HG02588 (cell line): ENCODE measurements around the gene CREB3L2.
"Not testable (repeated sequence)": the region's sequence is repeated elsewhere in the genome, so short reads cannot be mapped to it uniquely, and the experiment has no call there.

Experiments
- ATAC-seq: cut with Tn5 transposase; IDR thresholded peaks from one replicate; pipeline ENCODE4 v1.9.1; 2021; ENCODE audit warnings: mild to moderate bottlenecking, moderate library complexity; ENCODE audit not compliant: unreplicated experiment

CREB3L2 gene

DNA sequence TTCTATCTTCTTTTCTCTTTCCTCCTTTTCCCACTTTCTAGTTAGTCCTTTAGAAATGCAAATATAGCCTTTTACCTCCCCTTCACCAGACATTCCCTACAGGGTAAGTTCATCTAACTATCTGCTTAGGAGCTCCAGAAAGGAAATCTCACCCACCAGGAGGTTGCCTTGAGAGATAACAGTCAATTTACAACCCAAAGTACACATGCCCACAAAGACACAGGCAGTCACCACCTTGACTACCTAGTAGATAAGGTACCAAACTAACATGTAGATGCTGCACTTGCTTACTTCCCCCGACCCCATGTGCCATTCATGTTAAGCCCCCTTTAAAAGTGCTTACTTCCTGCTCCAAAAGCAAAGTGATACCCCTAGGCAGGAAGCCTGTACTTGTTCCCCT is 12.8 kb upstream of the CREB3L2 start:
- ATAC-seq: no peak

DNA sequence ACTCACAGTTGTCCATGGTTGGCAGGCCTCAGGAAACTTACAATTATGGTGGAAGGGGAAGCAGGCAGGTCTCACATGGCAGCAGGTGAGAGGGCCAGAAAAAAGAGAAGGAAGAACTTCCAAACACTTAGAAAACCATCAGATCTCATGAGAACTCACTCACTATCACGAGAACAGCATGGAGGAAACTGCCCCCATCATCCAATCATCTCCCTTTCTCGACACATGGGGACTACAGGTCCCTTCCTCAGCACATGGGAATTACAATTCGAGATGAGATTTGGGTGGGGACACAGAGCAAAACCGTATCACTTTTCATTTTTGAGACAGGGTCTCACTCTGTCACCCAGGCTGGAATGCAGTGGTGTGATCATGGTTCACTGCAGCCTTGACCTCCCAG is 12.3 kb upstream of the CREB3L2 start:
- ATAC-seq: not testable (repeated sequence)

DNA sequence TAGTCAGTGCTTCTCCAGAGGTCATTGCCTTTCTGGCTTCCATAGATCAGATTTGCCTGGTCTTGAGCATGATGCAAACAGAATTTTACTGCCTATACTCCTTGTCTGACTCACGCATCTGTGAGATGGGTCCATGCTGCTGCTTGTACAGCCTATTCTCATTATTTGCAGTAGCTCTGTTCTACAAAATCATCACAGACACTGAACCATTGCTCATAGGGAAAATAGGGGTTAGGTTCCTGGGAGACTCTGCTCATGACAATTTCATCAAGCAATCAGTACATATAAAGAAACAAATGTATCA is 7.4 kb upstream of the CREB3L2 start:
- ATAC-seq: no peak

DNA sequence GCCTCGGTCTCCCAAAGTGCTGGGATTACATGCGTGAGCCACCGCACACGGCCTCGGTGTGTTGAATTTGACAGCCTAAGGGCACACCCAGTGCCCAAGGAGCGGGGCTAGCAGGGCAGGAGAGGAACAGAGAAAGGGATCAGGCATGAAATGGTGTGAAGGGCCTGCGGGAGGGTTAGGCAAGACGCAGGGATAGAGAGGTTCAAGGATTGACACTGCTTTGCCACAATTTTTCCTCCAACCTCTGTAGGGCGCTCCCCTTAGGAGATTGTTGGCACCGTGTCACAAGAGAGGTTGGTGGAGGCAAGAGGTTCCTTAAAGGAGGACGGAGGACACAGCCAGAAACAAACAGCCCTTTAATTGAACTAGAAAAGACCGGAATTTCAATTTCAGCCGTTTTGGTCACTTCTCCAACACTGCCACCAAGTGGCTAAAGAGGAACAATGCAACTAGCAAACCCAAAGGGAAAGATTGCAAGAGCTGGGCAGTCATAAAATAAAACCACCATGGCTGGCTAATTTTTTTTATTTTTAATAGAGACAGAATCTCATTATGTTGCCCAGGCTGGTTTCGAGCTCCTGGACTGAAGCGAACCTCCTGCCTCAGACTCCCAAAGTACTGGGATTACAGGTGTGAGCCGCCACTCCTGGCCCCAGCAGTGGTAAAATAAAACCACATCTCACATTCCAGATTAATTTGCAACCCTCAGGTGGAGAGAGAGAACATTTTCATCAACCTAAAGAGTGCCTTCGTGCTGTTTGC is 6.9 kb upstream of the CREB3L2 start:
- ATAC-seq: no peak

DNA sequence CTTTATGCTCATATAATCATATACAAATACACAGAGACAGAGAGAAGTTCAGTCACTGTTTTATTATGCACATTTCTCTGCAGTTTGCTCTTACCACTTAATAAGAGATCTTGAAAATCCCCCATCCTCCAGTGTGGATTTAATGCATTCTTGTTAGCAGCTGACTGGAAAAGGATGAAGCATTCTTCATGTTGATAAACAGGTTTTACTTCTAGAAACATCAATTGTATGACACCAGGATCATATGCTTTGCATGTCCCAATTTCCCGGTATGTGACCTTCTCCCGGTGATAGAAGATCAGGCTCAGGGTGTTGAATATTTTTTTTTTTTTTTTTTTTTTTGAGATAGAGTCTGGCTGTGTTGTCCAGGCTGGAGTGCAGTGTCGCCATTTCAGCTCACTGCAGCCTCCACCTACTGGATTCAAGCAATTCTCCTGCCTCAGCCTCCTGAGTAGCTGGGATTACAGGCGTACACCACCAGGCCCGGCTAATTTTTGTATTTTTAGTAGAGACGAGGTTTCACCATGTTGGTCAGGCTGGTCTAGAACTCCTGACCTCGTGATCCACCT is 6.2 kb upstream of the CREB3L2 start:
- ATAC-seq: no peak

DNA sequence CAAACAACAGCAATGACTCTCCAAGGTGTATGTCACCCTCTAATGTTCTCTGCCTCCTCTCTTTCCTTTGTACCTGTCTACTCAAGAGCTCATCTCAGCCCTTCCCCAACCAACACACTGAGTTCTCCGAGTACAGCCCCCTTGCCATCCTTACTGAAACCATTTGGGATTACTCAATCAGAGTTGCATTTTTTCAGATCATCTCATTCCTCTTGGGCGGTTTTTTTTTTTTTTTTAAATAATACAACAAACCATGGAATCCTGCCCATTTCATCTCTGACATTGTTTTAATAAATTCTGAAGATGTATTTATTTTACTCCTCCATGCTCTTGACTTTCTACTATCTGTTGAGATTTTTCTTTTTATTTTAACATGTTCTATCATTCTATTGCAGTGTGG is 4.2 kb upstream of the CREB3L2 start:
- no peak for ATAC-seq

DNA sequence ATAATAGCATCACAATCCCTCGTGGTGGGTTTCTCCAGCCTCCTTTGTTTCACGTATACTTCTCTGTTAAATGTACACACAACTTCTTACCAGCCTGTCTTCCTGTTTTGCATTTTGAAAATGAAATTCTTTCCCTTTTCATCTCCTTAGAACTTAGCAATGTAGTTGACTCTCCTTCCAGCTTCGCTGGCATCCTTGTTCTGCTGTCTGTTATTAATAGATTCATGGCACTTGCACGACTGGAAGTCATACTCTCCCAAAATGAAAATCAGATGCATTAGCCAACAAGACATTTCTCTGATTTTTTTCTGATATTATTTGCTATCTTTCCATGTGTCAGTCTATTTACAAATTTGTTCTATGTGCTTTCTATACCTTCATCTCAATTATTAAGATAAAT is 3.0 kb upstream of the CREB3L2 start:
- no peak for ATAC-seq

DNA sequence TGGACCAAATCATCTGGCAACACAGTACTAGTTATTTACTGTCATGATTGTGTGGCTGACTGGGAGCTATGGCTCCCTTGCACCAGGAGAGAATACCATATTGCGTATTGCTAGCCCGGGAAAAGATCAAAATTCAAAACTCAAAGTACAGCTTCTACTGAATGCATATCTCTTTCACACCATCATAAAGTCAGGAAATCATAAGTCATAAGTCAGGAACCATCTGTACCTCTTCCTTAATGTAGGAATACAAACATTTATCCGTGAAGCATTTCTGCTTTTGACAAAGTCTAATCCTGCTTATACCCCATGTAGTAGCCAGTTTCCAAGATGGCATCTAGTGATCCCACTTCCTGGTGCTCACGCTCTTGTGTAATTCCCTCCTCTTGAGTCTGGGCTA is 2.2 kb upstream of the CREB3L2 start:
- ATAC-seq: no peak

DNA sequence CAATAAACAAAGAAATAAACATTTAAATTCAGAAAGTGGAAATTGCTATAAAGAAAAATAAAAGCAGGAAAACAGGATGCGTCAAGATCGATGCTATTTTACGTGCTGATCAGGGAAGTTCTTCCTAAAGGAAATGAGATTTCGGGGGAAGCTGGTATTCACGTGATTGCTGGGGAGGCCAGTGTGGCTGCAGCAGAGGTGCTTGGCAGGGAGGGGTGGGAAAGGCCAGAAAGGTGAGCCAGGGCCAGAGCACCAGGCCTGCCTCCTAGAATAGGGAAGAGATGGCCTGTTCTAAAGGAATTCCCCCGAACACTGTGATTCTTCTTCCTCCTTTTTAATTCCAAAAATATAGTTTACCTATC is 923 bp upstream of the CREB3L2 start:
- no peak for ATAC-seq

DNA sequence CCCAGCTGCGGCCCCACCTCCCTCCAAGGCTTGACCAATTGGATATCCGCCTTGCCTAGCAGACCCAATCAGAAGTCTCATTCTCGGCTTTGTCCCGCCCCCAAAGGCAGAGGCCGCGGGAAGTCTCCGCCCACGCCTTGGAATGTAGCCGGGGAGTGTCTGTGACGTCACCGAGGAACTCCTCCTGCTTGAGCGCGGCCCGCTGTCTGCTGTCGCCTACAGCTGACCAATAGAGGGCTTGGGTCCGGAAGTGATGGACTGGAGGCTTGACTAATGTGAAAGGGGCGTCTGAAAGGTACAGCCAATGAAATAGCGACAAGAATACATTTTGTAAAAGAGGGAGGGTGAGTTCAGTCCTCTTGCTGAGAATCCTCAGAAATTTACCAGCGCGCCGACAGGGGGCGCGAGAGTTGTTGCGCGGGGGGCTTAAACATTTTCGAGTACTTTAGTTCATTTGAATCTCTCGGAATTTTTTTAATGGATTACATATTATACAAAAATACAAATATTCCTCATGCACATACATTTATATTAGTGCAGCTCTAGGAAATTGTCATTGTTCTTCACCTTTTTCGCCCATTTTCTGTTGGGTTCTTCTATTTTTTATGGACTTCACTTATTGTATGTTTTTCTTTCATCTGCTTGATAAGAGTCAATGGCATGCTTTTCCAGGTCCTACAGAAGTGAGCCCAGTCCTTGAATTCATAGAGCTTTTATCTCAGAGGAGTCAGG is 376 bp upstream of the CREB3L2 start:
- peak; percentile 96 for ATAC-seq

DNA sequence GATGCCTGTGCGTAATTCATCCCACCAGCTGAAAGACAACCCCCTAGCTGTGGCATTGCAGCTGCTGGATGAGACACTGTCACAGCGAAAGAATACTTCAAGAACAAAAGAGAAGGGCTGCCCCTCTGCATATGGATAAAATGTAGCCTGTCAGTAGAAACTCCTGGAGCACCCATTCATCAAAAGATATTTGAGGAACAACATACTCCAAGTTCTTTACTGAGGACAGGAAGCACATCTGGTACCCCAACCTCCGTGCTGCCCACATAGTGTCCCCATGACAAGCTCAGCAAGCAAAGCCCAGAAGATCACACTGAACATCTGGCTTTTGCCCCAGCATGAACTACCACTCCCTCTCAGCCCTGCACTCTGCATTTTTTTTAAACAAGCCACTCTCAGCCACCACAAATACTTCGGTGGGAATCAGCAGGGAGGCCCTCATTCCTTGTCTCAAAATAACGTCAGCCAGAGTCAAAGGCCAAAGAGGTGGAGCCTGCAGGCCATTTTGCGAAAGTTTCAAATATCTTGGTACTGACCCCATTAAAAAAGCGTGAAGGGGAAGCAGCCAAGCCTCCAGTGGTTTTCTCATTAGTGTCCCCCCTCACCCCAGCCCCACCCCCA is 1.7 kb downstream of the CREB3L2 start:
- ATAC-seq: no peak

DNA sequence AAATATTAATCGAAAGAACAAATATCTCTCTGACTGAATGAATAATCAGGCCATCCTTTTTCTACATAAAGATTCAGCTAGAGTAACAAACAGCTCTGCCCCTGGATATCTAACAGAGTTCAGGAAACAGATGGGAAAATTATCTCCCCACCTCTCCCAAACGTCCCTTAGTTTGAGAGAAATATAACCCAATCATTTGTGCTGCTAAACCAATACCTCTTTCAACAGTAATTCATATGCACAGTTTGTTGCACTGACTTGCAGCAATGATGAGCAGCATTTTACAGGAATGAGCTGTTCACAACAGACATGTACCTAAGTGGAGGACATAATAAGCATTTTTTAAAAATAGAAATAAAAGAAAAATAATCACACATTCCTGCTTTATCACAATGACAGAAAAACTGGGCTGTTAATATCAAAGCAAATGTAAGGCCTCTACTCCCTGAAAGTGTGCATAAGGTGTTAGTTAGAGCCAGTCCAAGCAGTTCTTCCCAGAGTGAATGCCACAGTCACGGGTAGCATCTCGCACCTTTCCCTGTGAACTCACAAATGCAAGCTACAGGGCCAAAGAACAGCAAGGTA is 2.3 kb downstream of the CREB3L2 start:
- no peak for ATAC-seq

DNA sequence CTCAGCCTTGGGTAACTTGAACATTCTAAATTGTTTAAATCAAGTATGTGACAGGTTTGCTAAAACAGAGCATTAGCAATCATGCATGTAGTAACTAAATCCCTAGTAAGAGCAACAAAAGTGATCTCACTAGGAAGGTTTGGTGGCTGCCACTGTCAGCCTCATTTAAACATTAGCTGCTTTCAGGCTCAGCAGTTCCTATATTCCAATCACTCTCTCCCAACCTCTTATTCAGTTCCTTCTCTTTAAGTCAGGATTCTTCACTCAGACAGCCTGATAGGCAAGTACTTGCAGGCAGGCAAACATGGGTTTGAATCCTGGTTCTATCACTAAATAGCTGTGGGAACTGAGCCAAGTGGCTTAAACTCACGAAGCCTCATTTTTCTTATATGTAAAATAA is 3.6 kb downstream of the CREB3L2 start:
- no peak for ATAC-seq

DNA sequence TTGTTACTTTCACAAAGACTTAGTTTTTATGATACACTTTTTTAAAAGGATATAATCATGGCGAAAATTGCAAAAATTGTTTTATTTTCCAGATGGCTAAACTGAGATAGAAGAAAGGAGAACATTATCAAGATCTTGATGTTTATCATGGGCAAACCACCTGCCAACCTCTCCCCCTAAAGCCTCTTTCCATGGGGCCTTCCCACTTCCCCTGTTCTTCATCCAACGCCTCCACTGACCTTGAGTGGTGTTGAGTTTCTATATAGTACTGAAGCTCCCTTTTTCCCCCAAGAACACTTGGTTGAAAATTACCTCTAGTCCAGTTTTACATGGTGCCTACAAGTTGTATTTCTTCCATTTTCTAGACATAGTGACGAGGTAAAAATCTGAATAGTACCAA is 5.0 kb downstream of the CREB3L2 start:
- ATAC-seq: no peak

DNA sequence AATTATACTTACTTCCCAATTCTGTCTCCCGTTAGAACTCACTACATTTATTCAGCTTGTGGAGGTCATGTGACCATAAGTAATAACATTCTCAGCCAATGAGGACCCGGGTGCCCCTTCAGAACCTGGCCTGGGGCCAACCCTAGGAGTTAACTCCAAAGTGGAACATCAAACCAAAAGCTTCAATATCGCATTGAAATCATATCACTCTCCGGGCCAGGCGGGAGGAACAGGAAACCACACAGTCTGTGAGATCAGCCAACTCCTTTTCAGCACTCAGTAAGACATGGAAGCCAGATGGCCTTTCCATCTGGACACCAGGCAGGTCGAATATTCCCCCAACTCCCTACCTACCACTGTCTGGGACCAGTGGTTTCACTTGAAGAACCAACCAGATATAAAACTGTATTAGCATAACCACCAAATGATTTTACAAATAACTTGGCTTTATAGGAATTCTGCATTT is 5.5 kb downstream of the CREB3L2 start:
- ATAC-seq: no peak

DNA sequence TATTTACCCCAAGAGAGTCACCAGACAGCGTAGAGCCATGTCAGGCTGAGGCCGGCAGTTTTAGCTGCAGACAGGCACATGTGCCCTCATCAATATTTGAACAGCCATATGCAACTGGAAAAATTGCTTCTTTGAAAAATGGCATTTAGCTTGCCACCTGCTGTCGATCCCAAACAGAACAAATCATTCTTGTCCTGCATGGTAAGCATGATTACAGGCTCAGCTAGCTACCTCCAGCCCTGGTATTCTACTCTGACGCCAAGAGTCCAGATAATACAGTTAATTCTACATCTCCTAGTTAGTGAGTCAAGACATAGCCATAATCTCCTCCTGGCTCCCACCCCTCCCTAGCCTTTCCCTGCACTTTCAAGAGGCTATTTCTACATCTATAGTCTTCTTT is 7.7 kb downstream of the CREB3L2 start:
- no peak for ATAC-seq

DNA sequence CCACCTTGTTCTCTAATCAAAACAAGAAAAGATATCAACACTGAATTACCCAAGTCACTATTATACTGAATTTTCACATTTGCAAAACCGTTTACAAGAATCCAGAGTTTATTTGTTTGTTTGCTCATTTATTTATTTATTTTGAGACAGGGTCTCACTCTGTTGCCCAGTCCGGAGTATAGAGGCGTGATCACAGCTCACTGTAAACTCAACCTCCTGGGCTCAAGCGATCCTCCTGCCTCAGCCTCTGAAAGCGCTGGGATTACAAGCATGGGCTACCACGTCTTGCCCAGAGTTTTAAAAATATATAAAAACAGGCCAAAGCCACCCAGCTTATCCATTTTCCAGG is 8.5 kb downstream of the CREB3L2 start:
- ATAC-seq: no peak

DNA sequence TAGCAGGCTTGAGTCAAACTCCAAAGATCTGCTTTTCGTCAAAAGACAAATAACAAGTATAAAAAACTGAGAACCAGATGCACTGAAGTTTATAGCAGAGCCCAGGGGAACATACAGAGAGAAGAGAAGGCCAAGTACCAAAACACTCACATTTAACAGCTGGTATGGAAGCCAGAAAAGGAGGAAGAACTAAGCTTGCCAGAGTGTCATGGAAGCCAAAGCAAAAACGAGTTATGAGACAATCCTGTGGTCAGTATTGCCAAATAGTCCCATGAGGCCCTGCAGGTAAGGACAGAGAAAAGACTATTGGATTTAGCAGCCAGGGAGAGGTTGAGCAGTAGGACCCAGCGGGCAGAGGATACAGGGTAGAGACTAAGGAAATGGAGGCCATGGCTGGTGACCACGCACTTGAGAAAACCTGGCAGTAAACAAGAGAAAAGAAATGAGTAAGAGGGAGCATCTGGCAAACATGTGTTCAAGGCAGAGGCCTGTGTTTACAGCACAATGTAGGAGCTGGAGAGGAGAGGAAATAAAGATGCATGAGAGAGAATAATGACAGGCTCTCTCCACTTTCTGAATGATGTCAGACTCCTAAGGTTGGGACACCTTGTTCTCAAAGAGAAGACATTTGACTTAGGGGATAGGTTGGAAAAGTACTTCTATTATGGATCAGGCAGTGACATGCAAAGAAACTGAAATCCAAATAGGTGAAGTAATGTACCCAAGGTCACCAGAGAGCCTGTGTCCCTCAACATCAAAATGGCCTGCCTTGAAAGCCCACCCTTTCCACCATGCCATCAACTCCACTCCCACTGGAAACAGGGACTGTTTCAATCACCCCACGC is 9.1 kb downstream of the CREB3L2 start:
- peak; percentile 63 for ATAC-seq

DNA sequence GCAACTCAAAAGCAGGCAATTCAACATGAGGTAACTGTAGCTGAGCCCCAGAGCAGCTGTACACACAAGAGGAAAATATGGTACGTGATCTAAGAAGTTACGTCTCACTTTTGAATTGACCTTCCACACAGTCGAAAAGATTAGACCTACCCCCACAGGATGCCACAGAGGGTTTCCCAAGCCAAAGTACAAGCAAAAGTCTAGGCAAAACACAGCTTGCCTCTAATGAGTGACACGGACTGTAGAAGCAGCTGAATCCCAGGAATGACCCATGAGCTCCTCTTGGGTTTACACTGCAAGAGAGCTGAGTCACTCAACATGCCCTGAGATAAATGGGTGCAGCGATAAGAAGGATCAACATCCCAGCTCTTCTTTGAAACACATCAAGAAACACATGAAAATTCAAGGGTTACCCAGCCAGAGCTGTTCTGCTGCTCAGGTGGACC is 9.8 kb downstream of the CREB3L2 start:
- no peak for ATAC-seq

DNA sequence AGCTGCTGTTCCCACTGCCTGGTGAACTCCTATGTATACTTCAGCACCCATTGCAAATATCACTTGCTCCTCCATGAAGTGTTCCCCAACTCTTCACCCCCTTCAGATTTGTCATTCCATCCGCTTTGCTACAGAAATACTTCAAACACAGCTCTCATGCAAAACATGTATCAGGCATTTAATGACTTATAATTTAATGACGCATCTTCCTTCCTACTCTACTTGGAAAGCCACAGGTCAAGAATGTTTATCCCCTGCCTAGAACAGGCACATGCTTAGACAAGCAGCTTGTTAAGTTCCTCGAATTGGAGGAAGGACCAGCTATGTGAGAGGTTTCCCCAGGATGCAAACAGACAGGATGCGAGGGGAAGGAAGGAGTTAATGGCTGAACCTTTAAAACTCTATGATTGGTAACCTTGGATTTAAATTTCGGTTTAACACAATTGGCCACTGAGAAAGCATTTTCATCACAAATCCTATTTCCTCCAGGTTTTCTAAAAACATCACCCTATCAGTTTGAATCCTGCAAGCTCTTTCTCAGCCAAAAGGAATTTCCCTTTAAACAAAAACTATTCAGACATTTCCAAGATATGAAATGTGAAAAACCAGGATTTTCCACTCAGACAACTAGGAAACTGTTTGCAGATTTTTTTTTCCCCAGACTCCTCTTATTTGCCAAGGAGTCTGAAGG is 11.5 kb downstream of the CREB3L2 start:
- no peak for ATAC-seq
